Lower lobe of right lung (tissue), 2 donors: ENCODE measurements around the gene EXO1. TPM values are rescaled to one million over a fixed set of nuclear protein-coding genes. Genes with fewer than 3 reads are reported as not detected.
"Not testable (repeated sequence)": the region's sequence is repeated elsewhere in the genome, so short reads cannot be mapped to it uniquely, and the experiment has no call there.

Source experiments
- ATAC-seq, 2 donors: fragments of 200-7000 bp; cut with Tn5 transposase; one replicate each; pipeline ENCODE4 v1.9.1; 2020 to 2022; ENCODE audit warnings: mild to moderate bottlenecking in 2 of 2, moderate library complexity in 2 of 2
- DNase-seq: peaks from one replicate; pipeline ENCODE4 v3.0.0-alpha.2; 2020
- H3K27ac ChIP-seq: fragments of 200-600 bp; one replicate; pipeline ENCODE4 v1.8.0; 2022
- H3K27me3 ChIP-seq: fragments of 200-600 bp; one replicate; pipeline ENCODE4 v1.8.0; 2022; ENCODE audit warnings: low read depth
- H3K36me3 ChIP-seq: fragments of 200-600 bp; one replicate; pipeline ENCODE4 v1.8.0; 2022; ENCODE audit warnings: mild to moderate bottlenecking
- H3K4me1 ChIP-seq: fragments of 200-600 bp; one replicate; pipeline ENCODE4 v1.8.0; 2022
- H3K4me3 ChIP-seq: fragments of 200-600 bp; one replicate; pipeline ENCODE4 v1.8.0; 2022; ENCODE audit warnings: mild to moderate bottlenecking
- H3K9me3 ChIP-seq: fragments of 200-600 bp; one replicate; pipeline ENCODE4 v1.8.0; 2022
- CTCF ChIP-seq: fragments of 200-600 bp; IDR thresholded peaks from one replicate; pipeline ENCODE4 v1.8.0; 2022; ENCODE audit warnings: antibody characterized with exemption, mild to moderate bottlenecking
- intact Hi-C: fragments of 100-400 bp; cut with DNase I; formaldehyde crosslinking; loops from one replicate; pipeline ENCODE4 v1.11.0; 2022
- total RNA-seq: library from RNA; stranded (reverse); fragmentation: NEBNext Ultra II Directional; extraction: Animal tissue kit (Norgen Biotek cat#: 25700); gene quantifications from one replicate; pipeline ENCODE4 v1.2.1, GENCODE V29; 2021
- donor health status: DM: no; HTN: yes; CAD: no; lungs with severe emphysema.

Gene EXO1
- total RNA-seq, 1 donor from 2014 or later: 1.4 TPM

- Histone ChIP-seq H3K4me1 (no peaks in the 10 kb centered on the region), H3K36me3 (no peaks in the 10 kb centered on the region), H3K9me3 (no peaks in the 10 kb centered on the region), H3K27ac (no peak overlapping the region), H3K4me3 (no peak overlapping the region), H3K27me3 (no peaks in the 10 kb centered on the region)
- intact Hi-C loops: no loop called here
- DNase-seq (no peak), ATAC-seq (no peak)
- no peak for TF ChIP-seq CTCF
These were observed 28.6 kb upstream of the EXO1 start for GRCh38 chr1:241819340-241819866.

GRCh38 chr1:241821363-241821762, 26.6 kb upstream of the EXO1 start:
- intact Hi-C loops: no loop called here
- Histone ChIP-seq H3K27ac (no peak overlapping the region), H3K27me3 (no peaks in the 10 kb centered on the region), H3K4me1 (no peaks in the 10 kb centered on the region), H3K4me3 (no peak overlapping the region), H3K36me3 (no peaks in the 10 kb centered on the region), H3K9me3 (no peaks in the 10 kb centered on the region)
- DNase-seq: no peak
- no peak for TF ChIP-seq CTCF
- no peak for ATAC-seq

GRCh38 chr1:241822846-241823245, 25.2 kb upstream of the EXO1 start:
- no peak overlapping the region for H3K4me3 ChIP-seq
- no peak overlapping the region for H3K27ac ChIP-seq
- no peak for TF ChIP-seq CTCF
- intact Hi-C loops: no loop called here
- DNase-seq (no peak), ATAC-seq (no peak)
- H3K27me3 ChIP-seq: no peaks in the 10 kb centered on the region
- no peaks in the 10 kb centered on the region for H3K36me3 ChIP-seq
- no peaks in the 10 kb centered on the region for H3K9me3 ChIP-seq
- H3K4me1 ChIP-seq: no peaks in the 10 kb centered on the region

GRCh38 chr1:241823925-241824324, 24.1 kb upstream of the EXO1 start:
- Histone ChIP-seq H3K27ac (no peak overlapping the region), H3K36me3 (no peaks in the 10 kb centered on the region), H3K27me3 (no peaks in the 10 kb centered on the region), H3K4me1 (no peaks in the 10 kb centered on the region), H3K9me3 (no peaks in the 10 kb centered on the region), H3K4me3 (no peak overlapping the region)
- intact Hi-C loops: no loop called here
- ATAC-seq: no peak
- no peak for TF ChIP-seq CTCF
- DNase-seq: no peak

- ATAC-seq (no peak), DNase-seq (no peak)
- H3K9me3 ChIP-seq: no peaks in the 10 kb centered on the region
- H3K4me1 ChIP-seq: no peaks in the 10 kb centered on the region
- no peak overlapping the region for H3K27ac ChIP-seq
- no peaks in the 10 kb centered on the region for H3K36me3 ChIP-seq
- intact Hi-C loops: no loop called here
- TF ChIP-seq CTCF: no peak
- no peak overlapping the region for H3K4me3 ChIP-seq
- no peaks in the 10 kb centered on the region for H3K27me3 ChIP-seq
These were observed 22.4 kb upstream of the EXO1 start for GRCh38 chr1:241825581-241825980.

GRCh38 chr1:241826613-241827012, 21.4 kb upstream of the EXO1 start:
- H3K36me3 ChIP-seq, ATAC-seq, H3K4me3 ChIP-seq, H3K4me1 ChIP-seq, H3K27ac ChIP-seq, H3K9me3 ChIP-seq, H3K27me3 ChIP-seq, DNase-seq, intact Hi-C loops: not testable (repeated sequence)
